Type B pancreatic cell (in vitro differentiated cells): ENCODE results near the gene DOCK2. TPM values are rescaled to one million over a fixed set of nuclear protein-coding genes. Genes with fewer than 3 reads are reported as not detected.

Source experiments
- DNase-seq: peaks from one replicate; pipeline ENCODE4 v3.0.0; 2021; ENCODE audit warnings: mixed read lengths; ENCODE audit not compliant: unreplicated experiment; ENCODE audit errors: extremely low spot score
- H3K27ac Mint-ChIP-seq: 2 replicates; pipeline ENCODE4 v1.8.0; 2021; ENCODE audit warnings: mild to moderate bottlenecking, mixed read lengths
- H3K27me3 Mint-ChIP-seq: 2 replicates; pipeline ENCODE4 v1.8.0; 2021; ENCODE audit warnings: mixed read lengths
- H3K36me3 Mint-ChIP-seq: 2 replicates; pipeline ENCODE4 v1.8.0; 2021; ENCODE audit warnings: mixed read lengths
- H3K4me1 Mint-ChIP-seq: one replicate; pipeline ENCODE4 v1.8.0; 2021; ENCODE audit warnings: mixed read lengths; ENCODE audit not compliant: unreplicated experiment
- H3K4me3 Mint-ChIP-seq: 2 replicates; pipeline ENCODE4 v1.8.0; 2021; ENCODE audit warnings: mild to moderate bottlenecking, mixed read lengths
- H3K9me3 Mint-ChIP-seq: 2 replicates; pipeline ENCODE4 v1.8.0; 2021; ENCODE audit warnings: mixed read lengths
- total RNA-seq: library from RNA; stranded (reverse); gene quantifications from 2 replicates; pipeline ENCODE4 v1.2.1, GENCODE V29; 2021; ENCODE audit warnings: low replicate concordance
- TF ChIP-seq, protein P1 (sequence below): fragments of 200-600 bp; sonication (generic); conservative IDR thresholded peaks from 2 replicates; pipeline ENCODE4 v1.5.0; 2021; ENCODE audit warnings: antibody characterized with exemption, mild to moderate bottlenecking

The DOCK2 gene
- total RNA-seq, 1 donor from 2014 or later: 0.82 TPM

DNA sequence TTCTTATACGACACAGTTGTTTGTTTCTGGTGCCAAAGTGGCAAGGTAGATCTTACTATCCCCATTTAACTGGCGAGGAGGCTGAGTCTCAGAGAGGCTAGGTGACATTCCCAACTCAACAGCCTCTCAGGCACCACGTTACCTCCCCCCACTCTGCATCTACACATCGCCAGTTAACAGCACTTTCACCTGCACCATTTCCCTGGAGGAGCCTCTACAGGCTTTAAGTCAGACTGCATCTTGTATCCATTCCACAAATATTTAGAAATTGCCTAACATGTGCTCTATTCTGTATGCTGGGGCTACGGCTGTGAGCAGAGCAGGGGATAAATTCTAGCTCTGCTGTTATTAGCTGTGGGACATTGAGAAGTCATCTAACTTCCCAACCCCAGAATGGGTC lies 174.6 kb downstream of the DOCK2 start:
- Mint-ChIP-seq H3K27me3 (peaks cover 30% of the 10 kb centered on the region), H3K27ac (no peak overlapping the region), H3K4me1 (peaks cover 5% of the 10 kb centered on the region), H3K9me3 (no peaks in the 10 kb centered on the region), H3K36me3 (no peaks in the 10 kb centered on the region), H3K4me3 (no peak overlapping the region)
- TF ChIP-seq, protein P1, sequence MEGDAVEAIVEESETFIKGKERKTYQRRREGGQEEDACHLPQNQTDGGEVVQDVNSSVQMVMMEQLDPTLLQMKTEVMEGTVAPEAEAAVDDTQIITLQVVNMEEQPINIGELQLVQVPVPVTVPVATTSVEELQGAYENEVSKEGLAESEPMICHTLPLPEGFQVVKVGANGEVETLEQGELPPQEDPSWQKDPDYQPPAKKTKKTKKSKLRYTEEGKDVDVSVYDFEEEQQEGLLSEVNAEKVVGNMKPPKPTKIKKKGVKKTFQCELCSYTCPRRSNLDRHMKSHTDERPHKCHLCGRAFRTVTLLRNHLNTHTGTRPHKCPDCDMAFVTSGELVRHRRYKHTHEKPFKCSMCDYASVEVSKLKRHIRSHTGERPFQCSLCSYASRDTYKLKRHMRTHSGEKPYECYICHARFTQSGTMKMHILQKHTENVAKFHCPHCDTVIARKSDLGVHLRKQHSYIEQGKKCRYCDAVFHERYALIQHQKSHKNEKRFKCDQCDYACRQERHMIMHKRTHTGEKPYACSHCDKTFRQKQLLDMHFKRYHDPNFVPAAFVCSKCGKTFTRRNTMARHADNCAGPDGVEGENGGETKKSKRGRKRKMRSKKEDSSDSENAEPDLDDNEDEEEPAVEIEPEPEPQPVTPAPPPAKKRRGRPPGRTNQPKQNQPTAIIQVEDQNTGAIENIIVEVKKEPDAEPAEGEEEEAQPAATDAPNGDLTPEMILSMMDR: no peak
- no peak for DNase-seq

- Mint-ChIP-seq H3K4me1 (peaks cover 5% of the 10 kb centered on the region), H3K9me3 (no peaks in the 10 kb centered on the region), H3K4me3 (no peak overlapping the region), H3K36me3 (no peaks in the 10 kb centered on the region), H3K27me3 (peaks cover 30% of the 10 kb centered on the region), H3K27ac (no peak overlapping the region)
- TF ChIP-seq, protein P1: no peak
- DNase-seq: no peak
These were observed 175.7 kb downstream of the DOCK2 start for GRCh38 chr5:169812786-169813185.

GRCh38 chr5:169814045-169814444 lies 177.0 kb downstream of the DOCK2 start:
- peaks cover 5% of the 10 kb centered on the region for H3K4me1 Mint-ChIP-seq
- H3K27me3 Mint-ChIP-seq: peaks cover 30% of the 10 kb centered on the region
- H3K27ac Mint-ChIP-seq: no peak overlapping the region
- no peaks in the 10 kb centered on the region for H3K36me3 Mint-ChIP-seq
- no peaks in the 10 kb centered on the region for H3K9me3 Mint-ChIP-seq
- TF ChIP-seq, protein P1: no peak
- H3K4me3 Mint-ChIP-seq: no peak overlapping the region
- DNase-seq: no peak

DNA sequence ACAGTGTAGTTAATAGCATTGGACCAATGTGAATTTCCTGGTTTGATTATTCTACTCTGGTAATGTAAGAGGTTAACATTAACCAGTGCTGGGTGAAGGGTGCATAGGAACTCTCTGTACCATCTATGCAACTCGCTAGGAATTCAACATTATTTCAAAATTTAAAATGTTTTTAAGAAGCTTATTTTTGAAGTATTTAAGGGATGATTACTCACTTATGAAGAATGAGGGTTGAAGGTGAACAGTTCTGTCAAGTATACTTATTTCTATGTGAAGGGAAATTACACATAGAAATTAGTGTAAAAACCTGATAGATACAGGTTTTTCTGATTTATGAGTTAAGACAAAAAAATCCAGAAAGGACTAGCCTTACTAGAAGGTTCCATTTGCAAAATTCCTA lies 177.4 kb downstream of the DOCK2 start:
- no peak for DNase-seq
- TF ChIP-seq, protein P1: no peak
- Mint-ChIP-seq H3K4me3 (no peak overlapping the region), H3K4me1 (peaks cover under 1% of the 10 kb centered on the region), H3K9me3 (no peaks in the 10 kb centered on the region), H3K27ac (no peak overlapping the region), H3K36me3 (no peaks in the 10 kb centered on the region), H3K27me3 (peaks cover 25% of the 10 kb centered on the region)

DNA sequence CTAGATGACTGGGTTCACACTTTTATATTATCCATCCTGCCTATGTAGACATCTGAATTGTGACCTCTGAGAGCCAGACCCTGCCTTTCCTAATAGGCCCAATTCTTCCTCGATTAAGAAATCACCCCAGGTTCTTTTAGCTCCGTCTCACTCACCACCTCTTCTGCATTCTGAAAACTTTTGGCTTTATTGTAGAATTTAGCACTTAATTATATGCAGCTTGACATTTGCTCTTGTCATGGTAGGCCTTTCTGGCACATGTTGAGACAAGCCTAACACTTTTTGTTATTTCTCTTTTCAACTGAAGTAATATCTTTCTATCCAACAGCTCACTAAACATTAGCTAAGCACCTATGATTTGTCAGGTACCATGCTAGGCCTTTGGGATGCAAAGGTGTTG lies 180.0 kb downstream of the DOCK2 start:
- H3K27me3 Mint-ChIP-seq: peaks cover 7% of the 10 kb centered on the region
- H3K9me3 Mint-ChIP-seq: no peaks in the 10 kb centered on the region
- H3K4me3 Mint-ChIP-seq: no peak overlapping the region
- H3K36me3 Mint-ChIP-seq: no peaks in the 10 kb centered on the region
- no peak for DNase-seq
- TF ChIP-seq, protein P1: no peak
- H3K27ac Mint-ChIP-seq: no peak overlapping the region
- H3K4me1 Mint-ChIP-seq: no peaks in the 10 kb centered on the region

GRCh38 chr5:169826618-169827017 lies 189.5 kb downstream of the DOCK2 start:
- Mint-ChIP-seq H3K4me3 (no peak overlapping the region), H3K4me1 (no peaks in the 10 kb centered on the region), H3K27ac (no peak overlapping the region), H3K36me3 (no peaks in the 10 kb centered on the region), H3K27me3 (peaks cover 35% of the 10 kb centered on the region), H3K9me3 (peaks cover 4% of the 10 kb centered on the region)
- no peak for DNase-seq
- TF ChIP-seq, protein P1: no peak
